H1 (cell line): ENCODE results near the gene GSG1L. TPM values are rescaled to one million over a fixed set of nuclear protein-coding genes. Genes with fewer than 3 reads are reported as not detected.

Experiments used
- CTCF ChIA-PET: fragments of 300-600 bp; sonication (Branson Sonifier 250); formaldehyde crosslinking; loops from one replicate; lab custom pipeline; 2021; ENCODE audit not compliant: partially characterized antibody; lab: Charles Lee
- POLR2A ChIA-PET: fragments of 300-600 bp; sonication (Branson Sonifier 250); formaldehyde crosslinking; loops from one replicate; lab custom pipeline; 2021; ENCODE audit warnings: inconsistent platforms; ENCODE audit not compliant: partially characterized antibody; lab: Charles Lee
- DNase-seq, 2 experiments: peaks; one replicate each; pipeline versions ENCODE4 v3.0.0 to v3.0.0-alpha.2; 2010 to 2022; ENCODE audit warnings: low spot score in 2 of 2, low read depth in 1 of 2, mixed read lengths in 1 of 2
- FAIRE-seq: peaks from 2 replicates; lab custom pipeline; 2011; peaks lifted over from hg19 to GRCh38; lab: Jason Lieb, UNC
- H2AFZ ChIP-seq: 2 replicates; pipeline ENCODE4 v1.8.1; 2012; ENCODE audit warnings: low read length, inconsistent platforms
- H2AK5ac ChIP-seq: 2 replicates; pipeline ENCODE4 v1.6.1; 2013; ENCODE audit warnings: low read depth, low read length
- H2BK120ac ChIP-seq: replicated peaks from 2 replicates; pipeline ENCODE3; 2013; ENCODE audit warnings: low read depth, low read length, inconsistent platforms
- H2BK12ac ChIP-seq: 2 replicates; pipeline ENCODE4 v1.6.1; 2013; ENCODE audit warnings: low read depth, low read length
- H2BK15ac ChIP-seq: 2 replicates; pipeline ENCODE4 v1.6.1; 2013; ENCODE audit warnings: low read length
- H2BK20ac ChIP-seq: 2 replicates; pipeline ENCODE4 v1.6.1; 2013; ENCODE audit warnings: low read length
- H2BK5ac ChIP-seq: 2 replicates; pipeline ENCODE4 v1.6.1; 2013; ENCODE audit warnings: low read depth, low read length
- H3K14ac ChIP-seq: 2 replicates; pipeline ENCODE4 v1.6.1; 2013; ENCODE audit warnings: inconsistent platforms; ENCODE audit not compliant: insufficient read length
- H3K18ac ChIP-seq: 2 replicates; pipeline ENCODE4 v1.6.1; 2013; ENCODE audit warnings: low read length; ENCODE audit errors: extremely low read depth
- H3K23ac ChIP-seq: 2 replicates; pipeline ENCODE4 v1.6.1; 2013; ENCODE audit warnings: inconsistent platforms; ENCODE audit not compliant: insufficient read length
- H3K23me2 ChIP-seq: 2 replicates; pipeline ENCODE4 v1.6.1; 2013; ENCODE audit warnings: low read depth, low read length
- H3K27ac ChIP-seq: 2 replicates; pipeline ENCODE4 v1.6.1; 2011; ENCODE audit warnings: low read depth, low read length, inconsistent platforms
- H3K27me3 ChIP-seq, 4 experiments: replicated peaks in 1 of 4; 1 replicate in 1 of 4; 2 replicates in 3 of 4; pipeline versions ENCODE4 v1.6.1 to v1.8.1; 2011 to 2013; ENCODE audit warnings: low read length in 3 of 4, mild to moderate bottlenecking in 3 of 4, inconsistent platforms in 2 of 4, mixed read lengths in 2 of 4, moderate library complexity in 1 of 4; ENCODE audit not compliant: control insufficient read depth in 3 of 4, insufficient read depth in 3 of 4; ENCODE audit errors: extremely low read depth in 1 of 4
- H3K36me3 ChIP-seq, 4 experiments: 2 replicates each; pipeline versions ENCODE4 v1.6.1 to v1.8.1; 2011 to 2013; ENCODE audit warnings: mild to moderate bottlenecking in 4 of 4, low read length in 3 of 4, moderate library complexity in 2 of 4, control low read depth in 1 of 4, inconsistent platforms in 1 of 4; ENCODE audit not compliant: insufficient read depth in 4 of 4, control insufficient read depth in 2 of 4
- H3K4ac ChIP-seq: replicated peaks from 2 replicates; pipeline ENCODE3; 2013; ENCODE audit warnings: low read length, low read depth, mixed read lengths, inconsistent platforms; ENCODE audit not compliant: insufficient read length
- H3K4me1 ChIP-seq, 4 experiments: replicated peaks in 1 of 4; 1 replicate in 1 of 4; 2 replicates in 3 of 4; pipeline versions ENCODE4 v1.6.1 to v1.8.1; 2011 to 2013; ENCODE audit warnings: low read length in 3 of 4, inconsistent platforms in 2 of 4, mixed read lengths in 1 of 4; ENCODE audit not compliant: insufficient read depth in 4 of 4, control insufficient read depth in 3 of 4
- H3K4me2 ChIP-seq, 2 experiments: 2 replicates each; pipeline versions ENCODE4 v1.6.1 to v1.8.1; 2011 to 2013; ENCODE audit warnings: low read depth in 2 of 2, low read length in 2 of 2, control low read depth in 1 of 2, inconsistent platforms in 1 of 2, mild to moderate bottlenecking in 1 of 2; ENCODE audit not compliant: insufficient read depth in 1 of 2
- H3K4me3 ChIP-seq, 4 experiments: fragments of 200-600, 300-600 bp in 1 of 4; sonication (generic), shearing (Covaris generic), sonication (Bioruptor Twin) in 1 of 4; 2 replicates each; pipeline versions ENCODE4 v1.5.1 to v1.8.1; 2011 to 2016; ENCODE audit warnings: low read length in 4 of 4, low read depth in 3 of 4, control low read depth in 2 of 4, inconsistent platforms in 2 of 4, mild to moderate bottlenecking in 2 of 4, mixed read lengths in 1 of 4, moderate library complexity in 1 of 4; ENCODE audit not compliant: insufficient read depth in 2 of 4; ENCODE audit errors: extremely low read depth in 1 of 4
- H3K56ac ChIP-seq: replicated peaks from 2 replicates; pipeline ENCODE3; 2013; ENCODE audit warnings: low read depth, mild to moderate bottlenecking, mixed read lengths, low read length, inconsistent platforms; ENCODE audit not compliant: insufficient read length
- H3K79me1 ChIP-seq: 2 replicates; pipeline ENCODE4 v1.6.1; 2013; ENCODE audit warnings: low read depth, low read length, control low read depth
- H3K79me2 ChIP-seq, 2 experiments: 2 replicates each; pipeline versions ENCODE4 v1.6.1 to v1.8.1; 2012 to 2013; ENCODE audit warnings: low read length in 2 of 2, mild to moderate bottlenecking in 2 of 2, inconsistent platforms in 1 of 2; ENCODE audit not compliant: insufficient read depth in 2 of 2, control insufficient read depth in 1 of 2
- H3K9ac ChIP-seq, 4 experiments: replicated peaks in 1 of 4; 1 replicate in 1 of 4; 2 replicates in 3 of 4; pipeline versions ENCODE4 v1.6.1 to v1.8.1; 2011 to 2013; ENCODE audit warnings: low read depth in 3 of 4, low read length in 3 of 4, control low read depth in 2 of 4, mild to moderate bottlenecking in 2 of 4, moderate library complexity in 2 of 4, inconsistent platforms in 1 of 4; ENCODE audit errors: extremely low read depth in 1 of 4
- H3K9me3 ChIP-seq, 2 experiments: 2 replicates each; pipeline versions ENCODE4 v1.6.1 to v1.8.1; 2012 to 2013; ENCODE audit warnings: mild to moderate bottlenecking in 2 of 2, moderate library complexity in 2 of 2, control low read depth in 1 of 2, inconsistent platforms in 1 of 2, low read depth in 1 of 2, low read length in 1 of 2, mixed read lengths in 1 of 2; ENCODE audit not compliant: insufficient read depth in 2 of 2
- H4K20me1 ChIP-seq, 2 experiments: replicated peaks in 1 of 2; 2 replicates each; pipeline versions ENCODE3 to v1.8.1; 2011 to 2013; ENCODE audit warnings: inconsistent platforms in 2 of 2, low read length in 2 of 2, mild to moderate bottlenecking in 1 of 2; ENCODE audit not compliant: insufficient read depth in 2 of 2, control insufficient read depth in 1 of 2
- H4K5ac ChIP-seq: 2 replicates; pipeline ENCODE4 v1.6.1; 2013; ENCODE audit warnings: low read length, low read depth, mixed read lengths, inconsistent platforms; ENCODE audit not compliant: insufficient read length
- H4K8ac ChIP-seq: 2 replicates; pipeline ENCODE4 v1.8.0; 2013; ENCODE audit warnings: mild to moderate bottlenecking, moderate library complexity, low read length, inconsistent platforms; ENCODE audit not compliant: insufficient read depth; ENCODE audit errors: extremely low read depth
- H4K91ac ChIP-seq: replicated peaks from 2 replicates; pipeline ENCODE3; 2013; ENCODE audit warnings: low read length, mixed read lengths, inconsistent platforms; ENCODE audit not compliant: insufficient read length
- ASH2L ChIP-seq: fragments of 200-600, 300-600 bp; sonication (generic); IDR thresholded peaks from one replicate; pipeline ENCODE4 v1.7.1; 2017; ENCODE audit warnings: low read length
- BCL11A ChIP-seq, 2 experiments: IDR thresholded peaks; one replicate each; pipeline ENCODE4 v1.6.1; 2011; ENCODE audit warnings: low read depth in 2 of 2, low read length in 2 of 2, mild to moderate bottlenecking in 2 of 2
- FOSL1 ChIP-seq: IDR thresholded peaks from 2 replicates; pipeline ENCODE4 v1.6.1; 2011; ENCODE audit warnings: mild to moderate bottlenecking, low read depth, low read length, moderate library complexity; ENCODE audit not compliant: insufficient read depth
- GABPA ChIP-seq: IDR thresholded peaks from 2 replicates; pipeline ENCODE4 v1.6.1; 2011; ENCODE audit warnings: mild to moderate bottlenecking, low read length, moderate library complexity, borderline replicate concordance; ENCODE audit not compliant: insufficient read depth
- HDAC2 ChIP-seq, 2 experiments: fragments of 300-600 bp in 1 of 2; sonication (generic) in 1 of 2; IDR thresholded peaks; 2 replicates each; pipeline ENCODE4 v1.6.1; 2011 to 2012; ENCODE audit warnings: low read depth in 2 of 2, low read length in 2 of 2, mild to moderate bottlenecking in 2 of 2, moderate library complexity in 2 of 2, borderline replicate concordance in 1 of 2, inconsistent platforms in 1 of 2
- JUN ChIP-seq: IDR thresholded peaks from 2 replicates; pipeline ENCODE4 v1.6.1; 2011; ENCODE audit warnings: low read depth, mild to moderate bottlenecking, improper control_type of control experiment, low read length
- KDM1A ChIP-seq: fragments of 200-600, 300-600 bp; sonication (generic); IDR thresholded peaks from 2 replicates; pipeline ENCODE4 v1.7.1; 2016; ENCODE audit warnings: mild to moderate bottlenecking, low read length, borderline replicate concordance
- MAX ChIP-seq: IDR thresholded peaks from 2 replicates; pipeline ENCODE4 v1.6.1; 2012; ENCODE audit warnings: inconsistent platforms
- POLR2AphosphoS5 ChIP-seq: IDR thresholded peaks from 2 replicates; pipeline ENCODE4 v1.6.1; 2011; ENCODE audit warnings: low read depth, low read length
- RAD21 ChIP-seq, 2 experiments: IDR thresholded peaks in 1 of 2; conservative IDR thresholded peaks in 1 of 2; 2 replicates each; pipeline ENCODE4 v1.6.1; 2011; ENCODE audit warnings: low read depth in 2 of 2, low read length in 2 of 2, improper control_type of control experiment in 1 of 2, inconsistent platforms in 1 of 2, mild to moderate bottlenecking in 1 of 2, moderate library complexity in 1 of 2
- RXRA ChIP-seq: IDR thresholded peaks from 2 replicates; pipeline ENCODE4 v1.6.1; 2011; ENCODE audit warnings: low read depth, mild to moderate bottlenecking, low read length, moderate library complexity; ENCODE audit not compliant: insufficient read depth
- SAP30 ChIP-seq: fragments of 300-600 bp; sonication (generic); IDR thresholded peaks from 2 replicates; pipeline ENCODE4 v1.7.1; 2012; ENCODE audit warnings: low read length, moderate library complexity, mild to moderate bottlenecking, inconsistent platforms; ENCODE audit not compliant: insufficient read depth, insufficient replicate concordance
- SP4 ChIP-seq: IDR thresholded peaks from 2 replicates; pipeline ENCODE4 v1.6.1; 2012; ENCODE audit warnings: low read length, inconsistent platforms
- TEAD4 ChIP-seq: IDR thresholded peaks from 2 replicates; pipeline ENCODE4 v1.6.1; 2012; ENCODE audit warnings: low read depth, low read length, inconsistent platforms, mixed read lengths
- WGBS, 2 experiments: shearing (Covaris generic) in 1 of 2; methylation state at CpG; one replicate each; pipeline versions ENCODE4 v1.1.6 to v1.1.7; 2013 to 2015; ENCODE audit warnings: low lambda C conversion rate in 2 of 2, mixed read lengths in 2 of 2, inconsistent platforms in 1 of 2, low coverage in 1 of 2, missing lambda C conversion rate in 1 of 2; ENCODE audit not compliant: insufficient replicate concordance in 2 of 2, insufficient coverage in 1 of 2, insufficient read length in 1 of 2; ENCODE audit errors: extremely low coverage in 1 of 2, missing lambda C conversion rate in 1 of 2; 5-methylcytosine and 5-hydroxymethylcytosine counted together
- polyA plus RNA-seq, 7 experiments: library from polyadenylated mRNA; depleted of rRNA in 3 of 7; stranded (reverse) in 5 of 7; unstranded in 2 of 7; fragments of >200 nt in 5 of 7; fragments of 200-250 nt in 2 of 7; gene quantifications; 1 replicate in 5 of 7; 2 replicates in 1 of 7; 4 replicates in 1 of 7; pipeline versions ENCODE4 v1.2.1 to v1.2.3, GENCODE V29; 2011 to 2013; ENCODE audit warnings: missing spikeins in 2 of 7, mixed read lengths in 2 of 7
- total RNA-seq: library from RNA; stranded (reverse); fragmentation: NEBNext Ultra II Directional; extraction: Animal tissue kit (Norgen Biotek cat#: 25700); gene quantifications from 2 replicates; pipeline ENCODE4 v1.2.1, GENCODE V29; 2021

Gene GSG1L
- total and polyA plus RNA-seq, 2 of the 8 experiments (the other 6 are each of a cell fraction or from before 2014, with no cell fraction given) = 0.71 to 1.1 TPM

GRCh38 chr16:27902551-27902950 is 161.0 kb downstream of the GSG1L start:
- POLR2A ChIA-PET = no interaction called here
- Histone ChIP-seq H3K9me3 (no peaks in the 10 kb centered on the region), H2BK12ac (no peak overlapping the region)
- TF ChIP-seq GABPA (no peak), BCL11A (IDR thresholded peaks at IDR 0.05; ENCODE audit: low read depth in 2 of 2, low read length in 2 of 2) (no peak), SP4 (no peak), MAX (no peak), KDM1A (no peak), ASH2L (no peak), POLR2AphosphoS5 (no peak), TEAD4 (no peak), SAP30 (no peak), JUN (no peak), HDAC2 (IDR thresholded peaks at IDR 0.05; ENCODE audit: borderline replicate concordance in 1 of 2, low read depth in 2 of 2, low read length in 2 of 2) (no peak), FOSL1 (no peak), RAD21 (IDR thresholded peaks at IDR 0.05 in 1 of 2, conservative IDR thresholded peaks at IDR 0.05 in 1 of 2; ENCODE audit: low read depth in 2 of 2, low read length in 2 of 2) (no peak), RXRA (no peak)

More at GRCh38 chr16:27902551-27902950, 161.0 kb downstream of the GSG1L start:
- no peak for DNase-seq
- Histone ChIP-seq H3K79me1 (no peaks in the 10 kb centered on the region), H4K91ac (no peak overlapping the region), H2BK20ac (no peak overlapping the region), H3K9ac (no peak overlapping the region), H3K14ac (no peak overlapping the region), H3K36me3 (no peaks in the 10 kb centered on the region), H3K79me2 (no peaks in the 10 kb centered on the region), H3K56ac (no peak overlapping the region), H3K27ac (no peak overlapping the region), H3K23ac (no peak overlapping the region), H2AK5ac (no peak overlapping the region), H4K5ac (no peak overlapping the region), H3K4me3 (no peak overlapping the region), H3K23me2 (no peaks in the 10 kb centered on the region), H2BK5ac (no peak overlapping the region), H3K4me2 (no peak overlapping the region), H3K4ac (no peak overlapping the region), H2AFZ (no peak overlapping the region), H3K18ac (no peak overlapping the region), H3K4me1 (no peaks in the 10 kb centered on the region), H2BK120ac (no peak overlapping the region), H4K20me1 (no peaks in the 10 kb centered on the region), H4K8ac (no peak overlapping the region), H3K27me3 (no peaks in the 10 kb centered on the region), H2BK15ac (no peak overlapping the region)
- CTCF ChIA-PET = interaction anchor here (1.6 kb wide), 1 partner anchor 9 kb away, joined by 3 read pairs; no protein-coding TSS in a partner anchor
- FAIRE-seq = no peak
- 79% methylated on average over 8 of the region's 8 CpGs; no CpG with 5 or more reads in 1 of the 2 experiments for WGBS, 2 experiments
